MCF 10A (cell line): ENCODE results near the gene SYNDIG1. TPM values are rescaled to one million over a fixed set of nuclear protein-coding genes. Genes with fewer than 3 reads are reported as not detected.

ENCODE experiments used
- BruUV-seq: library from RNA; stranded (reverse); fragments of 400-500 nt; replicated peaks from 2 replicates; lab custom pipeline; 2021; lab: Mats Ljungman, UMichigan
- CTCF ChIA-PET: fragments of 300-600 bp; sonication (Branson Sonifier 250); formaldehyde crosslinking; extraction: SDS; loops from one replicate; lab custom pipeline; 2021; ENCODE audit warnings: antibody characterized with exemption, inconsistent platforms; lab: Yijun Ruan, JAX
- POLR2A ChIA-PET: fragments of 300-600, 350-650 bp; sonication (Branson Sonifier 250); formaldehyde crosslinking; extraction: SDS; loops from one replicate; lab custom pipeline; 2020; ENCODE audit warnings: antibody characterized with exemption, inconsistent platforms; lab: Yijun Ruan, JAX
- DNase-seq: peaks from one replicate; pipeline ENCODE4 v3.0.0-alpha.2; 2018; ENCODE audit not compliant: unreplicated experiment
- H3K27ac Mint-ChIP-seq: one replicate; pipeline ENCODE4 v1.8.0; 2022; ENCODE audit warnings: mild to moderate bottlenecking, low read depth, mixed read lengths; ENCODE audit not compliant: unreplicated experiment
- H3K27me3 Mint-ChIP-seq: one replicate; pipeline ENCODE4 v1.8.0; 2022; ENCODE audit warnings: mixed read lengths; ENCODE audit not compliant: insufficient read depth, unreplicated experiment
- H3K36me3 Mint-ChIP-seq: one replicate; pipeline ENCODE4 v1.8.0; 2022; ENCODE audit warnings: mild to moderate bottlenecking, moderate library complexity, mixed read lengths; ENCODE audit not compliant: insufficient read depth, unreplicated experiment
- H3K4me1 Mint-ChIP-seq: one replicate; pipeline ENCODE4 v1.8.0; 2022; ENCODE audit warnings: mixed read lengths; ENCODE audit not compliant: insufficient read depth, unreplicated experiment
- H3K4me3 Mint-ChIP-seq: one replicate; pipeline ENCODE4 v1.8.0; 2022; ENCODE audit warnings: mild to moderate bottlenecking, moderate library complexity, mixed read lengths; ENCODE audit not compliant: unreplicated experiment
- H3K9me3 Mint-ChIP-seq: one replicate; pipeline ENCODE4 v1.8.0; 2022; ENCODE audit warnings: mixed read lengths; ENCODE audit not compliant: unreplicated experiment
- CTCF ChIP-seq: fragments of 200-600 bp; IDR thresholded peaks from one replicate; pipeline ENCODE4 v1.8.0; 2022; ENCODE audit warnings: antibody characterized with exemption, mild to moderate bottlenecking; ENCODE audit not compliant: unreplicated experiment
- intact Hi-C: fragments of 100-400 bp; cut with micrococcal nuclease; formaldehyde crosslinking; loops from 2 replicates; pipeline ENCODE4 v1.14.1; 2022
- total RNA-seq: library from RNA; stranded (reverse); gene quantifications from 2 replicates; pipeline ENCODE4 v1.2.3, GENCODE V29; 2022

The SYNDIG1 gene
- total RNA-seq, 1 experiment from 2014 or later = not detected

GRCh38 chr20:24489631-24490260 is 20.3 kb downstream of the SYNDIG1 start:
- no peaks in the 10 kb centered on the region for H3K36me3 Mint-ChIP-seq
- H3K27ac Mint-ChIP-seq = no peak overlapping the region
- POLR2A ChIA-PET = no interaction called here
- no TSS peak for BruUV-seq
- no peak for TF ChIP-seq CTCF
- no peak for DNase-seq
- CTCF ChIA-PET = no interaction called here
- no peaks in the 10 kb centered on the region for H3K27me3 Mint-ChIP-seq
- intact Hi-C loops = no loop called here
- H3K9me3 Mint-ChIP-seq = peaks cover 38% of the 10 kb centered on the region
- no peaks in the 10 kb centered on the region for H3K4me1 Mint-ChIP-seq
- H3K4me3 Mint-ChIP-seq = no peak overlapping the region

DNA sequence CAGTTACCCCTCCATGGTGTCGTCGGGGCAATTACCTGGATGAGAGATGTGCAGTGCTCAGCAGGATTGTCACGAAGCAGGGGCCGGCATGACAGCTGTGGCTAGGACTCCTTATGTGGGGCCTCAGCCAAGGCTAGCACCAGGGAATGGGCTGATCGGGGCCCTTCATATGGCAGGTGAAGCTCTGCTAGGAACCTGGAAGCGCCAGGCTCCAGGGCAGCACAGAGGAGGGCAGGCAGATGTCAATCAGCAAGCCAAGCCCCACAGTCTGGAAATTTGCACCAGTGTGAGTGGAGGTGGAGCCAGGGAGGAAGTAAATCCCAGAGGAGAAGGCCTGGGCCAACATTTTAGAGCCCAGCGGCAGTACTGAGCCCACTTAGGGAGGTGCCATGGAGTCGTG is 21.2 kb downstream of the SYNDIG1 start:
- H3K4me3 Mint-ChIP-seq = no peak overlapping the region
- intact Hi-C loops = no loop called here
- H3K9me3 Mint-ChIP-seq = peaks cover 38% of the 10 kb centered on the region
- no peaks in the 10 kb centered on the region for H3K27me3 Mint-ChIP-seq
- H3K4me1 Mint-ChIP-seq = no peaks in the 10 kb centered on the region
- TF ChIP-seq CTCF = no peak
- CTCF ChIA-PET = no interaction called here
- no peak for DNase-seq
- H3K27ac Mint-ChIP-seq = no peak overlapping the region
- POLR2A ChIA-PET = no interaction called here
- H3K36me3 Mint-ChIP-seq = no peaks in the 10 kb centered on the region
- BruUV-seq = no TSS peak

DNA sequence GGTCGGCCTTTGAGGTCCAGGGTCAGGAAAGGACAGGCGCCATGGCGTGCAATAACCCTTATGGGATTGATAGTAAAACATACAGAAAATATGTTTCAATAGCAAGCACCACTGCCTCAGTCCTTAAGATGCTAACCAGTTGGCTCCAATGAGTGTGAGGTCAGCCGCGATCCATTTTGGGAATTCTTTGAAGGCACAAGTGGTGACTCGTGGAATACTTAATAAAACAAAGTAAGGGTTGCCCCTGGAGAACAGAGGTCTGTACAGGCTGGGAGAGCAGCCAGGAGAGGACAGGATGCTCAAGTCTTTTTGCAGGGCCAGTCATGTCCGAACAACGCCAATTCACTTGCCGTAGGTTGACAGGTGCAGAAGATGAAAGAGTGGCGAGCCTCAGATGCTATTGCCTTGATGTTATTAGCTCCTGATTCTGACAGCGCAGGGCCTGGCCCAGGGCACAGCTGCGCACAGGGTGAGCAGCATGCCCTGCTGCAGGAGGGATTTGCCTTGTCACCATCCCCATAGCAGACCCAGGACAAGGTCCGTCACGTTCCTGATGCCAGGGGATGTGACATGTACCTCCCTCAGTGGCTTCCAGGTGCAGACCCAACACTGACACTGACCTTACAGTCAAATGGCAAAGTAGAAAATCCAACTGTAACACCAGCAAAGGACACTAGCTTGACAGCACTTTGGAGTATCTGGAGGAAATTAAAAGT is 21.8 kb downstream of the SYNDIG1 start:
- intact Hi-C loops = no loop called here
- H3K9me3 Mint-ChIP-seq = peaks cover 40% of the 10 kb centered on the region
- no peaks in the 10 kb centered on the region for H3K27me3 Mint-ChIP-seq
- no peaks in the 10 kb centered on the region for H3K4me1 Mint-ChIP-seq
- TF ChIP-seq CTCF = no peak
- no peaks in the 10 kb centered on the region for H3K36me3 Mint-ChIP-seq
- H3K4me3 Mint-ChIP-seq = no peak overlapping the region
- H3K27ac Mint-ChIP-seq = no peak overlapping the region
- CTCF ChIA-PET = no interaction called here
- no TSS peak for BruUV-seq
- no peak for DNase-seq
- POLR2A ChIA-PET = no interaction called here

DNA sequence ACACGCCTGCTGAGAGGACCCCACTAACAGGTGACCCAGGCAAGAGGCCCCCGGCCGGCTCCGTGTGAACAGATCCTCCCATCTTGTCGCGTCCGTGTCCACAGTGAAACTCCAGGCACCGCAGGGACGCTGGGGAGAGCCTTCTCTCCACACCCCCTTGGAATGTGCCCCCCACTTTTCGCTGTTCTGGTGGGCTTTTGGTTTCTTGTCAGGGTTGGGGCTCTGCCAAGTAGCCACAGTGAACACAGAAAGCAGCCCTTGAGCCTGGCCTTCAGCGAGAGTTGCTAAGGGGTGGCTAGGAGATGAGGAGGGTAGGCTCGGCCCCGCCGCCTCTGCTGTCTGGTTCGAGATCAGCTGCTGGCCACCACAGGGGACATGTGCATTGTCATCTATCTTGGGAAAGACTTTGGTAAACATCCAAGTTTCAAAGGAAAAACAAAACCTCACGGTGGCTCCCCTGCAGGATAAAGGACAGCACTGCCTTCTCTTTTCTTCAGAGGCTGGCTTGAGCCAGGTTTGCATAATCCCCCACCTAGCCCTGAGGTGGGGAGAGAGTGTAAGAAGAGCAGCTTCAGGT is 22.7 kb downstream of the SYNDIG1 start:
- peaks cover 49% of the 10 kb centered on the region for H3K9me3 Mint-ChIP-seq
- no peak overlapping the region for H3K27ac Mint-ChIP-seq
- DNase-seq = no peak
- H3K27me3 Mint-ChIP-seq = no peaks in the 10 kb centered on the region
- no peak for TF ChIP-seq CTCF
- H3K4me3 Mint-ChIP-seq = no peak overlapping the region
- no peaks in the 10 kb centered on the region for H3K4me1 Mint-ChIP-seq
- intact Hi-C loops = no loop called here
- POLR2A ChIA-PET = no interaction called here
- BruUV-seq = no TSS peak
- H3K36me3 Mint-ChIP-seq = no peaks in the 10 kb centered on the region
- CTCF ChIA-PET = no interaction called here
